ENCODE results near the gene SLC5A1. TPM values are rescaled to one million over a fixed set of nuclear protein-coding genes. Genes with fewer than 3 reads are reported as not detected.
A peak's percentile ranks its signal among the peaks of the same experiment; 100 is the strongest.
"Not testable (repeated sequence)": the region's sequence is repeated elsewhere in the genome, so short reads cannot be mapped to it uniquely, and the experiment has no call there.

SLC5A1 gene
- total RNA-seq, 2 donors from 2014 or later: 60.5 to 81.5 TPM

- intact Hi-C loops (cut with DNase I): no loop called here
- ATAC-seq: no peak
- DNase-seq: no peak
Observed at GRCh38 chr22:32132783-32133182, 89.7 kb downstream of the SLC5A1 start.

- DNase-seq; ATAC-seq; intact Hi-C loops (cut with DNase I): not testable (repeated sequence)
Observed at GRCh38 chr22:32134796-32135195, 91.7 kb downstream of the SLC5A1 start.

GRCh38 chr22:32135958-32136357, 92.9 kb downstream of the SLC5A1 start:
- intact Hi-C loops (cut with DNase I): not testable (repeated sequence)
- ATAC-seq: peak in 1 of 2 donors; percentile 21

GRCh38 chr22:32136881-32137280, 93.8 kb downstream of the SLC5A1 start:
- intact Hi-C loops (cut with DNase I); DNase-seq; ATAC-seq: not testable (repeated sequence)

More at GRCh38 chr22:32135958-32136357, 92.9 kb downstream of the SLC5A1 start:
- DNase-seq: not testable (repeated sequence)

- intact Hi-C loops (cut with DNase I); DNase-seq: not testable (repeated sequence)
- peak in 1 of 2 donors; percentile 34 for ATAC-seq
Observed at GRCh38 chr22:32137731-32138324, 94.8 kb downstream of the SLC5A1 start.

GRCh38 chr22:32138576-32138975, 95.5 kb downstream of the SLC5A1 start:
- intact Hi-C loops (cut with DNase I); ATAC-seq; DNase-seq: not testable (repeated sequence)

GRCh38 chr22:32140688-32141087, 97.6 kb downstream of the SLC5A1 start:
- intact Hi-C loops (cut with DNase I); DNase-seq: not testable (repeated sequence)
- peak in 1 of 2 donors; percentile 67 for ATAC-seq

- ATAC-seq: no peak
- intact Hi-C loops (cut with DNase I): no loop called here
- no peak for DNase-seq
Observed at GRCh38 chr22:32142600-32142999, 99.5 kb downstream of the SLC5A1 start.

GRCh38 chr22:32144496-32145274, 101.6 kb downstream of the SLC5A1 start:
- intact Hi-C loops (cut with DNase I): no loop called here
- no peak for DNase-seq
- ATAC-seq: peak in 1 of 2 donors; percentile 47

GRCh38 chr22:32147128-32147527, 104.1 kb downstream of the SLC5A1 start:
- ATAC-seq; intact Hi-C loops (cut with DNase I); DNase-seq: not testable (repeated sequence)

GRCh38 chr22:32148372-32148771, 105.3 kb downstream of the SLC5A1 start:
- intact Hi-C loops (cut with DNase I); DNase-seq; ATAC-seq: not testable (repeated sequence)

- intact Hi-C loops (cut with DNase I); DNase-seq; ATAC-seq: not testable (repeated sequence)
Observed at GRCh38 chr22:32150647-32151046, 107.6 kb downstream of the SLC5A1 start.

GRCh38 chr22:32151641-32152040, 108.6 kb downstream of the SLC5A1 start:
- intact Hi-C loops (cut with DNase I); ATAC-seq; DNase-seq: not testable (repeated sequence)

GRCh38 chr22:32154727-32155126, 111.7 kb downstream of the SLC5A1 start:
- DNase-seq; ATAC-seq; intact Hi-C loops (cut with DNase I): not testable (repeated sequence)

GRCh38 chr22:32157632-32158031, 114.6 kb downstream of the SLC5A1 start:
- ATAC-seq; intact Hi-C loops (cut with DNase I): not testable (repeated sequence)

GRCh38 chr22:32158712-32159533, 115.9 kb downstream of the SLC5A1 start, which contains the start of gene C22orf42:
Gene C22orf42 (minus strand): TSS chr22:32159303. CDS start chr22:32159215, 88 bp downstream.
- no peak for DNase-seq
- no peak for ATAC-seq
- intact Hi-C loops (cut with DNase I): no loop called here

More at GRCh38 chr22:32157632-32158031, 114.6 kb downstream of the SLC5A1 start:
- DNase-seq: not testable (repeated sequence)

GRCh38 chr22:32160411-32160810, 117.3 kb downstream of the SLC5A1 start:
- DNase-seq; intact Hi-C loops (cut with DNase I); ATAC-seq: not testable (repeated sequence)
